Measurements from ENCODE around the gene NYAP2. TPM values are rescaled to one million over a fixed set of nuclear protein-coding genes. Genes with fewer than 3 reads are reported as not detected.

NYAP2 gene
- total RNA-seq, 2 donors from 2014 or later: 0.04 TPM; not detected in 1

DNA sequence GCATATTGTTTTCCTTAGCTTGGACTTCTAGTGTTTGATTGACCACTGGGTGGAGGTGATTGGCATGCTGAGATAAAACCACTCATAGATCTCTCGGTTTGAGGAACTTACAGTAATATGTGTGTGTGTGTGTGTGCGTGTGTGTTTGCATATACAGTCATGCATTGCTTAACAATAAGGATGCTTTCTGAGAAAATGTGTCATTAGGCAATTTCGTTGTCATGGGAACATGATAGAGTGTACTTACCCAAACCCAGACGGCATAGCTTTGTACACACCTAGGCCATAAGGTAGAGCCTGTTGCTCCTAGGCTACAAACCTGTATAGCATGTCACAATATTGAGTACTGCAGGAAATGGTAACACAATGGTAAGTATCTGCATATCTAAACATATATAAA is 167.3 kb downstream of the NYAP2 start:
- H3K9me3 Mint-ChIP-seq: peaks cover 1 to 2% of the 10 kb centered on the region in 2 donors
- DNase-seq (ENCODE audit: low spot score in 2 of 2) (no peak), ATAC-seq (no peak)
- no peak overlapping the region for H3K27ac Mint-ChIP-seq
- peaks cover 0 to 3% of the 10 kb centered on the region in 2 donors for H3K36me3 Mint-ChIP-seq

- Mint-ChIP-seq H3K36me3 (peaks cover 0 to 7% of the 10 kb centered on the region in 2 donors), H3K27ac (no peak overlapping the region), H3K9me3 (peaks cover 3 to 8% of the 10 kb centered on the region in 2 donors)
- ATAC-seq (no peak), DNase-seq (ENCODE audit: low spot score in 2 of 2) (no peak)
These were observed 170.5 kb downstream of the NYAP2 start for GRCh38 chr2:225569995-225570394.

DNA sequence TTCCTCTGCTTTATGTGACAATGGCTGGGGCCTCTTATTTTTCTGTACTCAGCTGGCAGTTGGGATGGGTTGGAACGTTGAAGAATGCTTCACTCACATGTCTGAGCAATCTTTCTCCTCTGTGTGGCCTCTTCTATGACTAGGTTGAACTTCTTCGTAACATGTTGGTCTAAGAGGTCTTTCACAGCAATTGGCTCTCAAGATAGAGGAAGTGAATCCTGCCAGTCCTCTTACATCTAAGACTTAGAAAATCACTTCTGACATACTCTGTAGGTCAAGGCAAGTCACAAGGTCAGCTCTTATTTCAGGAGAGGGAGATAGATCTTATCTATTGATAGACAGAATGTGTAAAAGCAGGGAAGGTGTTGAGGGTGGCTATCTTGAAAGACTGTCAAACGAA is 174.1 kb downstream of the NYAP2 start:
- Mint-ChIP-seq H3K27ac (no peak overlapping the region), H3K36me3 (peaks cover 0 to 7% of the 10 kb centered on the region in 2 donors), H3K9me3 (peaks cover 3 to 14% of the 10 kb centered on the region in 2 donors)
- ATAC-seq: no peak
- no peak for DNase-seq (ENCODE audit: low spot score in 2 of 2)

DNA sequence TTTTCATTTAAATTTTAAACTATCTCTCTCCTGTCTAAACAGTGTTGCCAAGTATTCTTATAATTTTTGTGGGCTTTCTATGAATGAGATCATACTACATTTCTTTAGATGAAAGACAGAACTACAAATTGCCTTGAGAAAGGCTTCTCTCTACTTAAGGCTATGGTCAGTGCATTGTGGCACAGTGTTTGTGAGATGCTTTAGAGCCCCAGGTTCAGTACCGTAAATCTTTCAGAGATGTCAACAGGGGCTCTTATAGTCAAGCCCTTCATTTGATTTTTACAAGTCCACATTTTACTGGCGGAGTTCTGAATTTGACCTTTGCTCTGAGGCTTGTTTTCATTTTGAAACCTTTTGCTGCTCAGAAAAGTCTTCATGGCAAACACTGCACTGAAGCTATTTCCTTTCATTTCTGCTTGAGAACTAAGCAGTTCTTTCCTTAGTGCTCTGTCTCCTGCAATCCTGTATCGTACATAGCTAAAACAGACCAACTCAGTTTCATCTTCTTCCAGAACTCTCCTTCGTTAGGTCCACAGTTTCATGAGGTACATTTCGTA is 175.2 kb downstream of the NYAP2 start:
- no peak for DNase-seq (ENCODE audit: low spot score in 2 of 2)
- Mint-ChIP-seq H3K9me3 (peaks cover 3 to 14% of the 10 kb centered on the region in 2 donors), H3K27ac (no peak overlapping the region), H3K36me3 (peaks cover 0 to 7% of the 10 kb centered on the region in 2 donors)
- ATAC-seq: no peak

GRCh38 chr2:225581135-225581534 is 181.6 kb downstream of the NYAP2 start:
- DNase-seq (ENCODE audit: low spot score in 2 of 2) (no peak), ATAC-seq (no peak)
- Mint-ChIP-seq H3K36me3 (no peaks in the 10 kb centered on the region), H3K27ac (no peak overlapping the region), H3K9me3 (no peaks in the 10 kb centered on the region)

GRCh38 chr2:225581906-225582305 is 182.4 kb downstream of the NYAP2 start:
- H3K9me3 Mint-ChIP-seq: no peaks in the 10 kb centered on the region
- DNase-seq (ENCODE audit: low spot score in 2 of 2): no peak
- ATAC-seq: no peak
- no peak overlapping the region for H3K27ac Mint-ChIP-seq
- no peaks in the 10 kb centered on the region for H3K36me3 Mint-ChIP-seq

GRCh38 chr2:225582355-225583116 is 183.0 kb downstream of the NYAP2 start:
- no peak overlapping the region for H3K27ac Mint-ChIP-seq
- no peak for ATAC-seq
- H3K36me3 Mint-ChIP-seq: no peaks in the 10 kb centered on the region
- H3K9me3 Mint-ChIP-seq: no peaks in the 10 kb centered on the region
- DNase-seq (ENCODE audit: low spot score in 2 of 2): no peak

GRCh38 chr2:225584796-225585195 is 185.3 kb downstream of the NYAP2 start:
- ATAC-seq (no peak), DNase-seq (ENCODE audit: low spot score in 2 of 2) (no peak)
- no peaks in the 10 kb centered on the region for H3K9me3 Mint-ChIP-seq

DNA sequence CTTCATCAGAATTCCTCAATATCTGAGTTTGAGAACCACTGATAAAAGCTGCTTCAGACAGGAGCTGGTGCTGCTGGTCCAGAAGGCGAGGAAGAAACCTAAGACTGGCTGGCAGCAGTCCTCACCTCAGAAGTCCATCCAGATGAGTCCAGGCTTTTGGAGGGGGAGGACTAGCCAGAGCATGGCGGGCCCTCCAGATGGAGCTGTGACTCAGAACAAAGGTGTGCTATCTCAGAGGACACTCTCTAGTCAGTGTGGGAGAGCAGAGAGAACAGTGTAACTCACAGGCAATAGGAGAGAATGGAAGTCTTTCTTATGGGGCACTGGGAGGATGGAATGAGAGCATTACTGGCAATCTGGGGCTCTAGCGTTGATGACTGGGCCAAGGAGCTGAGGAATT is 191.4 kb downstream of the NYAP2 start:
- no peak overlapping the region for H3K27ac Mint-ChIP-seq
- no peak for ATAC-seq
- H3K36me3 Mint-ChIP-seq: no peaks in the 10 kb centered on the region
- no peak for DNase-seq (ENCODE audit: low spot score in 2 of 2)
- no peaks in the 10 kb centered on the region for H3K9me3 Mint-ChIP-seq

More at GRCh38 chr2:225584796-225585195, 185.3 kb downstream of the NYAP2 start:
- no peaks in the 10 kb centered on the region for H3K36me3 Mint-ChIP-seq
- H3K27ac Mint-ChIP-seq: no peak overlapping the region

- ATAC-seq (no peak), DNase-seq (ENCODE audit: low spot score in 2 of 2) (no peak)
- Mint-ChIP-seq H3K27ac (no peak overlapping the region), H3K9me3 (peaks cover 5% of the 10 kb centered on the region in 2 donors), H3K36me3 (no peaks in the 10 kb centered on the region)
These were observed 198.4 kb downstream of the NYAP2 start for GRCh38 chr2:225597911-225598310.

DNA sequence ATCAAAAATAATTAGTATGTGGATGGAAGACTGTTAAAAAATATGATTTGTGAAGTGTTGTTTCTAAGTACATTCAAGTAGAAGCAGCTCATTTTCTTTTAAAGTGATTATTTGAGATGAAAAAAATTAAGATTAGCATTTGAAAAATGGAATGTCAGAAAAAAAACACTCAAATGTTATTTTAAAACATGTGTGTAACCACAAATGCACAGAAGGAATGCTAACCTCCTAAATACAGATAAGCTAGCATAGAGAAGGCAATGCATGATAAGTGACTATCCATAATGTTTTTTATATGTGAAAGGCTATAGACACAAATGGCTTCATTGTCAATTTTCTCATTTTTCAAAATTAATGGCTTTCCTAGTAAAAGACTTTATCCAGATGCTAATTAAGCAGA is 198.9 kb downstream of the NYAP2 start:
- H3K36me3 Mint-ChIP-seq: no peaks in the 10 kb centered on the region
- peaks cover 5% of the 10 kb centered on the region in 2 donors for H3K9me3 Mint-ChIP-seq
- no peak for DNase-seq (ENCODE audit: low spot score in 2 of 2)
- no peak for ATAC-seq
- H3K27ac Mint-ChIP-seq: no peak overlapping the region

GRCh38 chr2:225598897-225599296 is 199.4 kb downstream of the NYAP2 start:
- no peak for DNase-seq (ENCODE audit: low spot score in 2 of 2)
- Mint-ChIP-seq H3K9me3 (peaks cover 5% of the 10 kb centered on the region in 2 donors), H3K36me3 (no peaks in the 10 kb centered on the region), H3K27ac (no peak overlapping the region)
- no peak for ATAC-seq

GRCh38 chr2:225599856-225600255 is 200.3 kb downstream of the NYAP2 start:
- ATAC-seq: no peak
- DNase-seq (ENCODE audit: low spot score in 2 of 2): no peak
- Mint-ChIP-seq H3K36me3 (no peaks in the 10 kb centered on the region), H3K27ac (no peak overlapping the region), H3K9me3 (peaks cover 5% of the 10 kb centered on the region in 2 donors)

DNA sequence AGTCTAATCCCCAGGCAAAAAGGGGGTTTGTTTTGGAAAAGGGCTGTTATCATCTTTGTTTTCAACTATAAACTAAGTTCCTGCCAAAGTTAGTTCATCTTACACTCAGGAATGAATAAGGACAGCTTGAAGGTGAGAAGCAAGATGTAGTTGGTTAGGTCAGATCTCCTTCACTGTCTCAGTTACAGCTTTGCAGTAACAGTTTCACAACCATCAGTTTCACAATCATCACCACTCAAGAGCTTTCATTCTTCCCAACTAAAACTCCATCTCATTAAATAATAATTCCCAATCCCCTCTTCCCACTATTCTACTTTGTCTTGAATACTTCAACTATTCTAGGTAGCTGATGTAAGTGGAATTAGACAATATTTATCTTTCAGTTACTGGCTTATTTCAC is 200.9 kb downstream of the NYAP2 start:
- H3K36me3 Mint-ChIP-seq: no peaks in the 10 kb centered on the region
- H3K27ac Mint-ChIP-seq: no peak overlapping the region
- no peak for DNase-seq (ENCODE audit: low spot score in 2 of 2)
- H3K9me3 Mint-ChIP-seq: peaks cover 5% of the 10 kb centered on the region in 2 donors
- ATAC-seq: no peak

GRCh38 chr2:225600865-225601264 is 201.4 kb downstream of the NYAP2 start:
- no peak overlapping the region for H3K27ac Mint-ChIP-seq

GRCh38 chr2:225602205-225602604 is 202.7 kb downstream of the NYAP2 start:
- Mint-ChIP-seq H3K9me3 (peaks cover 5% of the 10 kb centered on the region in 2 donors), H3K36me3 (no peaks in the 10 kb centered on the region), H3K27ac (no peak overlapping the region)
- DNase-seq (ENCODE audit: low spot score in 2 of 2) (no peak), ATAC-seq (no peak)

More at GRCh38 chr2:225600865-225601264, 201.4 kb downstream of the NYAP2 start:
- no peak for DNase-seq (ENCODE audit: low spot score in 2 of 2)
- Mint-ChIP-seq H3K9me3 (peaks cover 5% of the 10 kb centered on the region in 2 donors), H3K36me3 (no peaks in the 10 kb centered on the region)
- no peak for ATAC-seq

GRCh38 chr2:225608136-225608535 is 208.6 kb downstream of the NYAP2 start:
- DNase-seq (ENCODE audit: low spot score in 2 of 2) (no peak), ATAC-seq (no peak)
- Mint-ChIP-seq H3K9me3 (no peaks in the 10 kb centered on the region), H3K27ac (no peak overlapping the region), H3K36me3 (no peaks in the 10 kb centered on the region)

GRCh38 chr2:225612636-225613035 is 213.1 kb downstream of the NYAP2 start:
- H3K36me3 Mint-ChIP-seq: no peaks in the 10 kb centered on the region
- no peak for DNase-seq (ENCODE audit: low spot score in 2 of 2)
- H3K27ac Mint-ChIP-seq: no peak overlapping the region
- ATAC-seq: no peak
- H3K9me3 Mint-ChIP-seq: no peaks in the 10 kb centered on the region
